Measurements from ENCODE around the gene OSTN. TPM values are rescaled to one million over a fixed set of nuclear protein-coding genes. Genes with fewer than 3 reads are reported as not detected.

OSTN gene
- total and polyA plus RNA-seq, 9 of the 15 experiments (the other 6 are each of a cell fraction or from before 2014, with no cell fraction given): not detected

DNA sequence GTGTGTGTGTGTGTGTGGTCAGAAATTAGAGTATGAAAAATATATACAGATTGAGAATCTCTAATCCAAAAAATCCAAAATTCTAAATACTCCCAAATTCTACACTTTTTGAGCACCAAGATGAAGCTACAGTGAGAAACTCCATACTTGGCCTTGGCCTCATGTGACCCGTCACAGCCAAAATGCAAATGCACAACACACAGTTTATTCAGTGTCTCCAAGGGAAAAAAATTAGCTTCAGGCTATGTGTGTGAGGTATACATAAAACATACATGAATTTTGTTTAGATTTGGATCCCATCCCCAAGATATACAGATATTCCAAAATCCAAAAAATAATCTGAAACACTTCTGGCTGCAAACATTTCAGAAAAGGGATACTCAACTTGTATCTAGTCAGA lies 33.2 kb upstream of the OSTN start:
- FAIRE-seq (no peak), DNase-seq (ENCODE audit: extremely low read depth in 1 of 4, low spot score in 3 of 4) (no peak), ATAC-seq (no peak)
- no peak overlapping the region for H3K4me2 ChIP-seq (ENCODE audit: insufficient read depth, low read length)
- ChIA-PET CTCF (ENCODE audit: low intra/inter-chr PET ratio) (no interaction called here), POLR2A (no interaction called here)
- no peak overlapping the region for H3K27ac ChIP-seq (ENCODE audit: extremely low read depth, low read depth, low read length)
- H3K4me3 ChIP-seq: no peak overlapping the region
- no peak overlapping the region for H2AFZ ChIP-seq (ENCODE audit: low read depth, low read length)
- no peaks in the 10 kb centered on the region for H3K36me3 ChIP-seq (ENCODE audit: control insufficient read depth, insufficient read depth, low read length)
- no peaks in the 10 kb centered on the region for H3K9me3 ChIP-seq (replicated peaks; ENCODE audit: control insufficient read depth, insufficient read depth, low read depth, low read length)
- no peaks in the 10 kb centered on the region for H4K20me1 ChIP-seq (replicated peaks; ENCODE audit: control insufficient read depth, insufficient read depth, low read length)
- H3K79me2 ChIP-seq (ENCODE audit: control insufficient read depth, insufficient read depth, low read length): no peaks in the 10 kb centered on the region
- no peaks in the 10 kb centered on the region for H3K4me1 ChIP-seq (replicated peaks in 1 of 2; ENCODE audit: control insufficient read depth in 2 of 2, insufficient read depth in 2 of 2, low read length in 2 of 2)
- no peaks in the 10 kb centered on the region for H3K27me3 ChIP-seq (ENCODE audit: control insufficient read depth in 2 of 2, insufficient read depth in 2 of 2, low read length in 2 of 2)
- BruUV-seq (replicated peaks): no TSS peak
- WGBS (ENCODE audit: insufficient coverage, low coverage, missing lambda C conversion rate): 0% methylated on average over 1 of the region's 1 CpG
- no peak overlapping the region for H3K9ac ChIP-seq (ENCODE audit: insufficient read depth in 1 of 2, low read depth in 2 of 2, low read length in 2 of 2)
- no peaks in the 10 kb centered on the region for H3K9me1 ChIP-seq (ENCODE audit: control insufficient read depth, insufficient read depth, low read length)
- in situ Hi-C loops (cut with MboI): no loop called here
- intact Hi-C loops (cut with micrococcal nuclease): no loop called here
- TF ChIP-seq E2F3 (CRISPR knock-in tag; IDR thresholded peaks at IDR 0.05): no peak
- no peak for TF ChIP-seq SP2 (IDR thresholded peaks at IDR 0.05; ENCODE audit: extremely low read depth, low read depth, low read length, poor library complexity, severe bottlenecking)
- no peak for TF ChIP-seq SRSF9 (IDR thresholded peaks at IDR 0.05; ENCODE audit: borderline replicate concordance, low read depth, low read length)
- no peak for TF ChIP-seq FIP1L1 (IDR thresholded peaks at IDR 0.05; ENCODE audit: low read depth, low read length, poor library complexity, severe bottlenecking)
- no peak for TF ChIP-seq ZBTB33 (CRISPR knock-in tag; IDR thresholded peaks at IDR 0.05)
- no peak for TF ChIP-seq CHD2 (IDR thresholded peaks at IDR 0.05; ENCODE audit: low read depth, low read length)
- TF ChIP-seq, protein P1, sequence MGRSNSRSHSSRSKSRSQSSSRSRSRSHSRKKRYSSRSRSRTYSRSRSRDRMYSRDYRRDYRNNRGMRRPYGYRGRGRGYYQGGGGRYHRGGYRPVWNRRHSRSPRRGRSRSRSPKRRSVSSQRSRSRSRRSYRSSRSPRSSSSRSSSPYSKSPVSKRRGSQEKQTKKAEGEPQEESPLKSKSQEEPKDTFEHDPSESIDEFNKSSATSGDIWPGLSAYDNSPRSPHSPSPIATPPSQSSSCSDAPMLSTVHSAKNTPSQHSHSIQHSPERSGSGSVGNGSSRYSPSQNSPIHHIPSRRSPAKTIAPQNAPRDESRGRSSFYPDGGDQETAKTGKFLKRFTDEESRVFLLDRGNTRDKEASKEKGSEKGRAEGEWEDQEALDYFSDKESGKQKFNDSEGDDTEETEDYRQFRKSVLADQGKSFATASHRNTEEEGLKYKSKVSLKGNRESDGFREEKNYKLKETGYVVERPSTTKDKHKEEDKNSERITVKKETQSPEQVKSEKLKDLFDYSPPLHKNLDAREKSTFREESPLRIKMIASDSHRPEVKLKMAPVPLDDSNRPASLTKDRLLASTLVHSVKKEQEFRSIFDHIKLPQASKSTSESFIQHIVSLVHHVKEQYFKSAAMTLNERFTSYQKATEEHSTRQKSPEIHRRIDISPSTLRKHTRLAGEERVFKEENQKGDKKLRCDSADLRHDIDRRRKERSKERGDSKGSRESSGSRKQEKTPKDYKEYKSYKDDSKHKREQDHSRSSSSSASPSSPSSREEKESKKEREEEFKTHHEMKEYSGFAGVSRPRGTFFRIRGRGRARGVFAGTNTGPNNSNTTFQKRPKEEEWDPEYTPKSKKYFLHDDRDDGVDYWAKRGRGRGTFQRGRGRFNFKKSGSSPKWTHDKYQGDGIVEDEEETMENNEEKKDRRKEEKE (IDR thresholded peaks at IDR 0.05; ENCODE audit: borderline replicate concordance in 1 of 2, control insufficient read depth in 1 of 2, low read depth in 2 of 2, low read length in 1 of 2): no peak
- TF ChIP-seq MED1 (CRISPR knock-in tag; IDR thresholded peaks at IDR 0.05; ENCODE audit: borderline replicate concordance): no peak
- TF ChIP-seq, protein P2, sequence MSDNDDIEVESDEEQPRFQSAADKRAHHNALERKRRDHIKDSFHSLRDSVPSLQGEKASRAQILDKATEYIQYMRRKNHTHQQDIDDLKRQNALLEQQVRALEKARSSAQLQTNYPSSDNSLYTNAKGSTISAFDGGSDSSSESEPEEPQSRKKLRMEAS (CRISPR knock-in tag; IDR thresholded peaks at IDR 0.05): no peak
- no peak for TF ChIP-seq ZNF224 (CRISPR knock-in tag; IDR thresholded peaks at IDR 0.05)
- TF ChIP-seq, protein P3, sequence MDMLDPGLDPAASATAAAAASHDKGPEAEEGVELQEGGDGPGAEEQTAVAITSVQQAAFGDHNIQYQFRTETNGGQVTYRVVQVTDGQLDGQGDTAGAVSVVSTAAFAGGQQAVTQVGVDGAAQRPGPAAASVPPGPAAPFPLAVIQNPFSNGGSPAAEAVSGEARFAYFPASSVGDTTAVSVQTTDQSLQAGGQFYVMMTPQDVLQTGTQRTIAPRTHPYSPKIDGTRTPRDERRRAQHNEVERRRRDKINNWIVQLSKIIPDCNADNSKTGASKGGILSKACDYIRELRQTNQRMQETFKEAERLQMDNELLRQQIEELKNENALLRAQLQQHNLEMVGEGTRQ (CRISPR knock-in tag; IDR thresholded peaks at IDR 0.05): no peak
- no peak for TF ChIP-seq HNRNPK (IDR thresholded peaks at IDR 0.05; ENCODE audit: low read depth, low read length, poor library complexity, severe bottlenecking)
- TF ChIP-seq CHAMP1 (IDR thresholded peaks at IDR 0.05): no peak
- no peak for TF ChIP-seq KAT8 (IDR thresholded peaks at IDR 0.05; ENCODE audit: low read depth)

All from K562 (cell line).